GM19463 (cell line): ENCODE data around the gene UST.
"Not testable (repeated sequence)": the region's sequence is repeated elsewhere in the genome, so short reads cannot be mapped to it uniquely, and the experiment has no call there.

Experiments
- ATAC-seq: cut with Tn5 transposase; IDR thresholded peaks from one replicate; pipeline ENCODE4 v1.9.1; 2021; ENCODE audit warnings: mild to moderate bottlenecking, moderate library complexity; ENCODE audit not compliant: unreplicated experiment

The UST gene

DNA sequence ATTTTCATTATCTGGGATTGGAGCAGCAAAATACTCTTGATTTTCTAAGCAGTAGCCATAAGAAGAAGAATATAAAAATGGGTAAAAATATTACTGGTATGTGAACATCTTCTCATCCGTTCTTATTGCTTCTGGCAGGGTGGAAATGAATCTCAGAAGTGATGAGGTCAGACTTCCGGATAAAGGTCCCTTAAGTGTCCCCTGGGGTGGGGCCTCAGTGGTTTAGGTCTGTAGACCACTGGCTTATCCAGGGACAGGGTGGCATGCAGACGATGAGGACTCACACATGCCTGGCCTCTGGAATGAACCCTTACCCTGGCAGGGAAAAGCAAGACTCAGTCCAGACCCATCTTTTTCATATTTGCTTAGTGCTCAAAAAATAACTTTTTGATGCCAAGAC is 143.3 kb downstream of the UST start:
- ATAC-seq = no peak

DNA sequence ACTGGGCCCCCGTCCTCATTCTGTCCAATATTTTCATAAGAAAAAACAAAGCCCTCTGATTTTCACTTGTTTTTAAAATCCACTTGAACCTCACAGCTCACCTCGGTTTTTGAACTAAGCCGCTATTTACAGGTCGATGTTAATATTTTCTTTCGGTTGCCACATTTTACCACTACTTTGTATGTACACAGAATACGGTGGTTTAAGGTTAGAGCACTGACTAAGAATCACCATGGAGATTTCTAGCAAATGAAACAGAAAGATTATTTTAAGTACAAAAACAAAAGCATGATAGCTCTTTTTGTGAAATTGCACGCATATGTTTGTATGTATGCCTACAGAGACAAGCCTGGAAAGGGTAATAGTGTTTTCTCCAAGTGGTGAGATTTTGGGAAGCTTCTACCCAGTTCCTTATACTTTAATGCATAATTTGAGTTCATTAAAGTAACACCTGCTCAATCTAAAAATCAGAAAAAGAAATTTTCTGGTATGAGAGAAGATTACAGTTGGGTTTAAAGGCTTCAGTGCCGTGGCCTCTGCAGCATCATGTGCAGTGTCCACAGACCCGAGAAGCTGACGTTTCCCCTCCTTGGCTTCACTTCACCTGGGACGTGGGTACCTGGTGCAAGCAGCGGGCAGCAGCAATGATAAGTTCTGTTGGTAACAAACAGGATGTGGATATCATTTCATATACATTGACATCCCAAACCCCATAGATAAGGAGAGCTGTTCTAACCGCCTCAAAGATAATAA is 144.0 kb downstream of the UST start:
- no peak for ATAC-seq

DNA sequence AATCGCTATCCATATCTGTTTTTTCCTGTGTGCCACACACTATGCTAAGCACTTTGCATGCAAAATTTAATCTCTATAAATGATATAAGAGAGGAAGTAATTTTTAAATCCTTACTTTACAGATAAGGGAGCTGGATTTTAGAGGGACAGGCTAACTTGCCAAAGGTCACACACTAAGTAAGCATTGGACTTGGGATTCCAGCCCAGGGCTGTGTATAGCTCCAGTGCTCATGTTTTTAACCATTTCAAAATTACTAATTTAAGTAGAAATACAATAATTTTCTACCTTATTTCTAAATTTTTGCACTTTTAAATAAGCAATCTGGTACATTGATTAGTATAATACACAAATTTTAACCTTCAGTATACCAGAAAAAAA is 144.6 kb downstream of the UST start:
- no peak for ATAC-seq

DNA sequence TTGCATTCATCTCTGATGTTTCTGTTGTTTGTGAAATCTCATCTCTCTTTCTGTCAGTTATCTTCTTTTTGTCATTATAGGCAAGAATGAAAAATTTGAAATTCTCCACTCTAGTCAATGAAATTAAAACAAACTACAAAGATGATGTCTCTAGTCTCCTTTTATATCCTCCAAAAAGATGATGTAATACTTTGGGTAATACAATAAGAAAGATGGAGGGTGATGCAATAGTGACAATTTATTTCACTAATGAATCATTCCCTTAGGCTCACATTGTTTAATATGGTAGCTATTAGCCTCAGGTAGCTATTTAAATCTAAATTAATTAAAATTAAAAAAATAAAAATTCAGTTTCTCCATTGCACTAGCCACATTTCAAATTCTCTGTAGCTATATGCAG is 145.4 kb downstream of the UST start:
- ATAC-seq = no peak

DNA sequence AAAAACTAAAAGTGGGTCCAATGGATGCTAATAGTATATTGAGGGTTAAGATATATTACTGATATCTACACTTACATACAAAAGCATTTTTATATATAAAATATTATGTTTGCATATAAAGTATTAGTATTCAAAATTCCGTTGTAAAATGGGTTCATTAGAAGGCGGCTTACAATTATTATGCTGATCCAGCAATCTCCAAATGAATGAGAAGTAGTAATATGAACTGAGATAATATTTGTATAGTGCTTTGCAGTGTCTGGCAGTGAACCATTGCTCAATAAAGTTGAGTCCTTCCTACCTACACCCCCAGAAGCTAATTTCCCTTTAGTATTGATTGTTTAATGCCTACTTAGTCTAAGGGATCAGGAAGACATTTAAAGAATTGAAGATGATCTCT is 146.2 kb downstream of the UST start:
- no peak for ATAC-seq

DNA sequence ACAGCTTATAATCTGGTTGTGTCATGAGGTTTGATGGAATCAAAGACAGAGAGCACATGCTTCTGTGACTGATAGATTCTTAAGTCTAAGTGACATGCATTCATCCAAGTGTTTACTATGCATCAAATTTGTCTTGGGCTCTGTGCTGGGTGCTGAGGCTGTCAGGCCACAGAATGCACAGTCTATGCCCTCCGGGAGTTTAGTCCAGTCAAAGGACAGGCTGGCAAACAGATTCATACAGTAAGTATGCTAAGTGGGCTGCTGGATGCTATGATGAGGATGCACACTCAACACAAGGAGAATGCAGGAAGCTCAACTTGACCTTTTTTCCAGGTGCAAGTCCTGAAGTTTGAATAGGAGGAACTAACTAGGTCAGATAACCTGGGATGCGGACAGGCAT is 146.7 kb downstream of the UST start:
- no peak for ATAC-seq

DNA sequence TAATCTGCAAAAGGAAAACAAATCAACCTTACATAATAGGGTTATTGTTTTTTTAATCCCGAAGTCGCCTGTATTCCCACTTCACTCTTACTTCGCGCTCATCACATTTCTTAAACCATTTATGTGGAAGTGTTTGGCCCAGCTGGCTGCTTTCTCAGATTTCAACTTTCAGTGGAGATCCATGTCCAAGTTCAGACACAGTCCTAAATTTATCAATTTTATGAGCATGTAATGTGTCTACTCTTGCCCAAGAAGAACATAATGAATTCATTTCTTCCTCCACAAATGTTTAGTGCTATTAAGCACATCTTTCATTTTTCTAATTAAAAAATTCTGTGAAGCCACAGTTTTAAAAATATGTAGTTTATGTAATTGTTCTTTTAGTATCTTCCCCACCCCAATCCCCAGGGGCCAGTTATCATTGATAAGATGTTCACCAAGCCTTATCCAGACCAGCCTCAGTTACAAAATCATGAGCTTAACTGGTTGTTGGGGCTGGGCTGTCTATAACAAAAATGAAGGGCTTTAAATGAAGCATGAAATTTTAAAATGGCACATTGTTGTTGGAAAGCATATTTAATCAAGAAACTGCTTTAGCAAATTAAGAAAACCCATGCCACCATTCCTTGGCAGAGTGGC is 151.7 kb downstream of the UST start:
- no peak for ATAC-seq

DNA sequence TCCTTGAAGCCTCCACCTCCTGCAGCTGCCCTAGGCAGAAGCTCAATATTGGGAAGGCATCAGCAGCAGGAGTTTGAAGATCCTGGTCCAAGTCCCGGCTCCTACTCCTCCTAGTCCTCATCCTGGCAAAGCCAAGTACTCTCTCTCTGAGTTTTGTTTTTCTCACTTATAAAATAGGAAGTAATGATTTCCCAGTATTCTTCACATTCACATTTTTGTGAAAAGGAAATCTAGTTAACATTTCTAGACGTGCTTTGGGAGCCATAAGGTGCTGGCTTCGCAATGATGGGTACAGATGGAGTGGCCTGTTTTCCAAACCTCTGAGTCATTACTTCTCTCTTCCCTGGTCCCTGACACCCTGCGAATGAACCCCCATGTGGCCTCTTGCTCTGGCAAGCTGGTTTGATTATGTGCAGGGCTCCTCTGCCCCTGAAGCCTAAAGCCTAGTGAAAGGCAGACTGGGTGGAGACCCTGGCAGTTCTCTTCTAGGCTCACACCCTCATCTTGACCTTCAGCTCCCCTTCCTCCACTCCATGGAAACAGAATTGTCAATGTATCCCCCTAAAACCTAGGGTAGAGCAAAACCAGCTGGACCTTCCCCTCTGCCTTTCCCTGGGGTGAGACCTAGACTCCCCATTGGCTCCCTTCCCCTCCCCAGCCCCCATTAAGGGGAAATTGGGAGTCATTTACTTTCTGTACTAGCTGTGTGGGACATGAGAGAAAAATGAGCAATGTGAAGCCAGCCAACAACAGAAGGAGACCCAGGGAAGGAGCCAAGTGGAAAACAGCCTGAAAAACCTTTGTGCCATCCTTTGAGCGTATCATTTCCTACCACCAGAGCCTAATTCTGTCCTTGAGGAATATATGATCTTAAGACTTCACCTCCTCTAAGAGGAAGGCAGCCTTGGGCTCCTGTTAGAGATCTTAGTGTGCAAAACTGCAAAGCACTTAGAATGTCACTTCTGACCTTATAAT is 158.4 kb downstream of the UST start:
- ATAC-seq = no peak

DNA sequence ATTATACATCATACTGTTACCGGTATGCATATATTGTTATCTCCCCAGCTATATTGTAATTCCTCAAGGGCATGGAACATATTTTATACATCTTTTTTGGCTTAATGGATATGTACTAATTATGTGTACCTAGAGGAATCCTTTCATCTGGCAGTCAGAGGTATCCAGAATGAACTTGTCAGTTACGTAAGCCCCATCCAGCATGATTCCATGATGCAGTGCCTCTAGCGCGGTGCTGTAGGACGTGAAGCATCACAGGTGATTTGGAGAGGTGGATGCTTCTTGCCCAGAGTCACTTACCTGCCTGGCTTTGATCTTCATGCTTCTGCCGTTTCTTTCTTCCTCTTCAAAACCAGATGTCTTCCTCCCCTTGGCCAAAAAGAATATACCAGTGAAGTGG is 159.1 kb downstream of the UST start:
- ATAC-seq = no peak

DNA sequence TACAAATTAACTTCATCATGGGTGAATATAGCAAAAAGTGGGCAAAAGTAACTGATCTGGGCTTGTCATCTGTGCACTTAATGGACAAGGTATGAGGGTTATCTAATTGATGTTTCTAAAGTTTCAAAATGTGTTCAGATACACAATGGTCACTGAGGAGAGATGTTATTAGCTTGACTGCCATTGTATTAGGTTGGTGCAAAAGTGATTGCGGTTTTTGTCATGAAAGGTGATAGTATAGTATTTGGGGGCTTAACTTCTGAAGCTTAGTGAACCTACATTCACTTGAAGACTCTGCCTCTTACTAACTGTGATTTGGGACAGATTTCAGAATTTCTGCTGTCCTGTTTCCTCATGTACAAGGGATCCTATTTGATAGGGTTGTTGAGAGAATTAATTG is 159.6 kb downstream of the UST start:
- no peak for ATAC-seq

DNA sequence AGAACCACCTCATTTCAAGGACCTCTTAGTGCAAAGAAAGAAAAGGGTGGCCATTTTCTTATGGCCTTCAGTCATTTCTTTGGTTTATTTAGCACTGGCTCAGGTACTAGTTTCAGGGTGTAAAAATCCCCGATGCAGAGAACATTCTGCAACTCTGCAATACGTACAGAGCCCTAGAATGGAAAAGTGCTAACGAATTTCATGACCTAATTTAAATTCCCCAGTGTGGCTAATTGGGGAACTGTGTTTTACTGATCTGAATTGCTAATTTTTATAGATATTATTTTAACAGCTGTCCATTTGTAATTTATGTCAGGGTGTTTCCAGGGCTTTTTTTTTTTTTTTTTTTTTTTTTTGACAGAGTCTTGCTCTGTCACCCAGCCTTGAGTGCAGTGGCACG is 160.7 kb downstream of the UST start:
- ATAC-seq = peak; percentile 80

DNA sequence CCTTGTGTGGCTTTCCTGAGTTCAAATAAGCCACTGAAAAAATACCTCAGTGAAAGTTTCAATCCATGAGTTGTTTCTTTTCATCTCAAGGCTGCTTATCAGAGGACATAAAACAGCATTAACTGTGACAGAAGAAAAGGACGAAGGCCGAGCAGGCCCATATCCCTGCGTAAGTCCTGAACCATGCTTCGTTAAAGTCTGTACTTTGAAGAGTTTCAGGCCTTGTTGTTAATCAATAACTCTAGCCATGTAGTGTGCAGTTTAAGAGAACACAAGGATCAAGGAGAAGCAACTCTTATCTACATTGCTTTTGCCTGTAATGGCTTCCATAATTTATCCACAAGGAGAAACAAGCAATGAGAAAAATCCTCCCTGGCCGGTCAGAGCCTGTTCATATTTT is 165.4 kb downstream of the UST start:
- ATAC-seq = no peak

DNA sequence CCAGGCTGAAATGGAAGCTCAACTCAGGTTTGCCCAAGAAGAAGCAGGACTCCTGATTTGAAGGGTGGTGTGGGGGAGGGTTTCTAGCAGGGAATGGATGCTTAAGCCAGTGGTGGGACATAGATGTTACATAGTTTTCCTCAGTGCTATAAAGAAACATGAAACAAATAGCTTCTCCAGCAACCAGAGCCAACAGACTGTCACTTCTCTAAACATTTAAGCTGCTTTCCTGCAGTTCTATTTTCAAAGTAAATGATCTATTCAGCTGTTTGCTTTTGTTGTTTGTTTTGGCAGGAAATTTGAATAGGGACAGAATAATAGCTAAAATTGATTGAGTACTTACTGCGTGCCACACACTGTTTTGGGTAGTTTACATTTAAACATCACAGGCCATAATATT is 169.0 kb downstream of the UST start:
- no peak for ATAC-seq

DNA sequence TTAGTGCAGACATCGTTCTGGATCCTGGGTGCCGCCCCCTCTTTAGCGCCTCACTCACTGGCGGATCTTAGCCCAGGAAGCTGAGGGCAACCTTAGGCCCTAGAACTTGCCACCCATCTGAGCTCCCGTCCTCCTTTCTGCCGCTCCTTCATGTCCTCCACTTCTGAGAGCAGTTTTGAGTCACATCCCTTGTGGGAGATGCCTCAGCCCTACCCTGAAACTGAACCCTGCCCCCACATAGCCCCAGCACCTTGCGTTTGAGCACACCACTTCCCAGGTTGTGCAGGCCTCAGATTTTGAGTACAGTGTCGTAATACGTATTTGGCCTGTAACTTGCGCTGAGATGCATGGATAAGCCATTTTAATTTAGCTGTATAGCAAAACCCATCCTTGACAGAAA is 169.7 kb downstream of the UST start:
- not testable (repeated sequence) for ATAC-seq

DNA sequence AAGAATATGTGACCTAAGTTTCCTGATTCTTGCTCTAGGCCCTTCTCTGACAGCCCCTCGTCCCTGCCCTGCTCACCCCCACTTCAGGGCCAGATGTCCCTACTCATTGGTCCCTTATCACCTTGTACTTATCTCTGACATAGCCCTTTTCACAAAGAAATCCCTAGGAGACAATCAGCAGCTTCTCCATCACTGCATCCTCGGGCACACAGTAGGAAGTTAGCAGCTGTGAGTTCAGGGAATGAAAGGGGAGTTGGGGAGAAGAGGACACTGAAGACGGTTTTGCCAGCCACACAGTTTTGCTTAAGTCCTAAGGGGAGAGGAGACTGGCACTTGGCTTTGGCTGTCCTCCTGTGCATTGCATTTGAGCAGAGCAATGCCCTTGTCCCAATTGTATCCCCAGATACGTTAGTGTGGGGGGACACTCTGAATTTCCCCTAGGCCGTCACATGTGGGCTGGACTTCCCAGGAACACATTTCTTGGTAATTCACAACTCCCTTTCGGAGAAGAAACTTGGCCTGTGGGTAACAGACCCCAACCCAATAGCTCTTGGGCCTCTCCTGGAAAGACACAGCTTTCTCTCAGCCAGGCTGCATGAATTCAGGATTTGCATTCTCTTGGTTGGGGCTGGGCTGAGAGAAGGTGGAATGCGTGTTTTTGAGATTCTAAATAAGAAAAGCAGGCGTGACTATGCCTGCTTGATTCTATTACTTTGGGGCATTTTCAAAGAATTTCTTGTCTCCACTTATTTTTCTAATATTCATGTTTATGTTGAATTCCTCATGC is 177.6 kb downstream of the UST start:
- no peak for ATAC-seq

DNA sequence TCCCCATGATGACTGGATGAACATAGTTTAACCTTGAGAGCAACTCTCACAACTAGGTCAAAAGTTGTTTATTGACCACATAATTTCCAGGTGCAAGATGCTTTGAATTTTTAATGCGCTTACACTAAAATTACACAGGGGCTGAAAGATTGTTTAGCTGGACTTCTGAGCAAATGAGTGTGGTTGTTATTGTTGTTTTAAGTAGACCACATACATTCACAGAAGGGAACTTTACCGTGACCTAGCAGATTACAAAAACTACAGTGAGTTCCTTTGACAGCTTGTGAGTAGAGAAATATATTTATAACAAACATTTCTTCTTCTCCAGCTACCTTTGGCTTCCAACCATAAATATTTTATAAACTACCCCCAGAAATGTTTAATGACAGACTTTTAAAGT is 178.9 kb downstream of the UST start:
- no peak for ATAC-seq

DNA sequence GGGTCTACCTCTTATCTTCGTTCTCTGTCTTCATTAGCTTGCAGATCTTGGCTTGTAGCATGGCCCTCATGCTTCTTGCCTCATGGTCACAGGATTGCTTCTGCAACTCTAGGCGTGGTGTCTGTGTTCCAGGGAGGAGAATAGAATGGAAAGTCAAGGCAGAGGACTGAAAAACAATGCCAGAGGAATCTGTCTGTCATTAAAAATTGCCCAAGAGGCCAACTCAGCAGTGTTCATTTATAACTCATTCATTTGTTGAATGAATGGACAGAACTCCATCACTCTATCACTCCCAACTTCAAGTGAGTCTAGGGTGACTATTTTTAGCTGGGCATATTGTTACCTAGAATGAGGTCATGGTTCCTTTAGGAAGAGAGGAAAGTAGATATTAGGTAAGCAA is 179.6 kb downstream of the UST start:
- ATAC-seq = no peak

DNA sequence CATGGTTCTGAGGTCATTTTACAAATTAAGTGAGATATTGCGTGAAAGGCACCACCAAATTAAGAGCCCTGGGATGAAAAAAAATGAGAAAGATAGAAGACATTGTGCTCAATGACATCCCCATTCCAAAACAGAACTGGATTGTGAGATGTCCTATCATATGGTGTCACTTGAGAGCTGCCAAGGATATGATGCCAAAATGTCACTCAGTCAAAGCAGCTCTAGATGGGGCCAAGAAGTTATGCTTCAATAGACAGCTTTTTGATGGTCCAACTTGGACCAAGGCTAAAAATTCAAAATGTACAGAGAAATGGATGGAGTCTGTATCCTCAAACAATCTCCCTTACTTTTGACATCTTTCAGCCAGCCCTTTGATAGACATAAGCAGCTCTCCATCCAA is 180.8 kb downstream of the UST start:
- no peak for ATAC-seq

DNA sequence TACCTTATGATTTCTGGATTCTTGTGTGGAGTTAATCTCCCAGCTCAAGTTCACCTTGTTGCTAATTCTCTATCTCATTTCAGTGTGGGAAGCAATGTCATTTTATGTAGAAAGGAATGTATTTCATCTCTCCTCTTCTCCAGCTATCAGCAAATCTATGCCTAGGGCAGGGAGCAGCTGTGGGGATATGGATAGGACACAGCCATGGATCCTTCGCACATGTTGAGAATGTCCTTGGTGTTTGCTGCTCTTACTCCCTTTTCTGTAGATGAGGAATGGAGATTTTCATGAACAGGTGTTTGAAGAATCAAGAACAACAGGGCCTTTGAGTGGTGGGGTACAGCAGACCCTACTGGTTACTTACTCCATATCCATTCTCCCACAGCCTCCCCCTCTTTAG is 182.0 kb downstream of the UST start:
- ATAC-seq = no peak

DNA sequence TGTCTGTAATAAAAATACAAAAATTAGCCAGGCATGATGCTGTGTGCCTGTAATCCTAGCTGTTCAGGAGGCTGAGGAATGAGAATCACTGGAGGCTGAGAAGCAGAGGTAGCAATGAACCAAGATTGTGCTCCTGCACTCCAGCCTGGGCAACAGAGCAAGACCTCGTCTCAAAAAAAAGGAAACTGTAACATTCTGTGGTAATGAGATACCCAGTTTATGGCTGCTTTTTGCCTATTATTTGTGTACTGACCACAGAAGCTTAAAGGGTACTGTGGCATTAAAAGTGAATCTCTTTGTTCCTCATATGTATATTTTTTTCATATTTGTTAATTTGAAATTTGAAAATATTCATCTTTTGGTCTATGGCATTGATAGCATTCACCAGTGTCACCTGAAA is 185.4 kb downstream of the UST start:
- ATAC-seq = no peak

DNA sequence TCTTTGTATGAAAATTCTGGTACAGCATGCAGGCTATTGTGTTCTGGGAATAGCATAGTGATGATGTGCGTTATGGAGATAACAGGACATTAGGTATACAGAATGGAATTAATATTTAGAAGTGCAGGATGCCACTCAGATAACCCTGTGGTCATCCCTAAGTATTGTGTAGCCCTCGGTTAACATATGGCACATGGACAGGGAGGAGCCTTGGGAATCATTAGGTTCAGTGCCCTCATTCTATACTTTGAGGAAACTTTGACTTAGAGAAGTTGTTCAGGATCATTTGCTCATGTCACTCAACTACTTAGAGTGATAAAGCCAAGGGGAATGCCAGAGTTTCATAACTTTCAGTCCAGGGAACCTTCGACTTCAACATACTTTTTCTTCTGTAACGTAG is 185.9 kb downstream of the UST start:
- ATAC-seq = no peak
